Kidney (tissue), 14 donors: Measurements from ENCODE around the gene PTPRM. TPM values are rescaled to one million over a fixed set of nuclear protein-coding genes. Genes with fewer than 3 reads are reported as not detected.
A peak's percentile ranks its signal among the peaks of the same experiment; 100 is the strongest.

Experiments
- DNase-seq, 5 donors: peaks; one replicate each; pipeline ENCODE4 v3.0.0-alpha.2; 2013 to 2020
- FAIRE-seq: peaks from 2 replicates; lab custom pipeline; 2012; peaks lifted over from hg19 to GRCh38; lab: Jason Lieb, UNC
- H3K27ac ChIP-seq, 2 donors: one replicate each; pipeline ENCODE4 v1.7.0; 2013; ENCODE audit warnings: low read depth in 2 of 2, low read length in 2 of 2, inconsistent platforms in 1 of 2
- H3K27me3 ChIP-seq: one replicate; pipeline ENCODE4 v1.7.1; 2013; ENCODE audit warnings: low read length, inconsistent platforms; ENCODE audit not compliant: control insufficient read depth, insufficient read depth
- H3K36me3 ChIP-seq, 3 donors: one replicate each; pipeline versions ENCODE4 v1.7.0 to v1.7.1; 2013; ENCODE audit warnings: low read length in 3 of 3, control low read depth in 1 of 3, inconsistent platforms in 1 of 3; ENCODE audit not compliant: insufficient read depth in 3 of 3, control insufficient read depth in 2 of 3
- H3K4me1 ChIP-seq, 3 donors: one replicate each; pipeline versions ENCODE4 v1.7.0 to v1.7.1; 2013; ENCODE audit warnings: low read length in 3 of 3, inconsistent platforms in 1 of 3, low read depth in 1 of 3; ENCODE audit not compliant: control insufficient read depth in 2 of 3, insufficient read depth in 2 of 3
- H3K4me3 ChIP-seq, 3 donors: one replicate each; pipeline versions ENCODE4 v1.7.0 to v1.8.1; 2013; ENCODE audit warnings: low read length in 3 of 3, control low read depth in 1 of 3, inconsistent platforms in 1 of 3
- H3K9ac ChIP-seq, 3 donors: one replicate each; pipeline versions ENCODE4 v1.7.0 to v1.7.1; 2013; ENCODE audit warnings: low read length in 3 of 3, control low read depth in 1 of 3, inconsistent platforms in 1 of 3
- H3K9me3 ChIP-seq, 3 donors: one replicate each; pipeline versions ENCODE4 v1.7.0 to v1.7.1; 2013; ENCODE audit warnings: low read length in 3 of 3, control low read depth in 1 of 3, inconsistent platforms in 1 of 3; ENCODE audit not compliant: control insufficient read depth in 2 of 3, insufficient read depth in 1 of 3
- CTCF ChIP-seq: IDR thresholded peaks from 3 replicates; pipeline ENCODE4 v1.5.1; 2012; ENCODE audit warnings: mild to moderate bottlenecking, moderate library complexity, borderline replicate concordance; ENCODE audit not compliant: insufficient read depth; ENCODE audit errors: extremely low read depth
- intact Hi-C: fragments of 100-400 bp; cut with DNase I; formaldehyde crosslinking; loops from one replicate; pipeline ENCODE4 v1.11.1; 2022
- polyA plus RNA-seq: library from polyadenylated mRNA; stranded (reverse); fragments of 350-450 nt; fragmentation: Illumina TruSeq; extraction: RNeasy Lipid Tissue Mini Kit (QIAGEN cat#74804); gene quantifications from one replicate; pipeline ENCODE4 v1.2.3, GENCODE V29; 2014; ENCODE audit warnings: low read depth, low replicate concordance; ENCODE audit not compliant: insufficient read depth
- total RNA-seq: library from RNA; stranded (reverse); fragmentation: NEBNext Ultra II Directional; extraction: Animal tissue kit (Norgen Biotek cat#: 25700); gene quantifications from one replicate; pipeline ENCODE4 v1.2.1, GENCODE V29; 2021
- donor health status: control.
- donor health status: control.
- donor health status: control.
- donor health status: control.
- donor health status: control.
- donor health status: DM: yes; HTN: yes; CAD: no.
- donor health status: Normal renal cell carcinoma (clear cell type).

PTPRM gene
- total and polyA plus RNA-seq, 2 donors from 2014 or later, result 52.4 to 98.9 TPM

DNA sequence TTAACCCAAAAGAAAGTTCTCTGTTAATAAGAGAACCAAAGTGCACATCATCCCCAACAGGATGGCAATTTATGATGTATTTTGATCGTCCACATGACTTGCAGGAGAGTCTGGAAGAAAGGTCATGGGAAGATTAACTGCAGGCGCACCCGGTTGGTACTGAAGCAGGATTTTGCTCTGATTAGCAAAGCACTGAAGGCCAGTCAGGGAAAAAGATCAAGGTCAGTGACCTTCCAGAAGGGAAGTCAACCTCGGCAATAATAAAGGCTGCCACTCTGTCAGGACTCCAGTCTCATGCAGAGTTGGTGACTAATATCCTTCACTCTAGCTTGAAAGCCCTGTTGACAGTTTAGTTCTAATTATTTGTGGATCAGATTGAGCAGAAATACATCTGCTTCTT, 609.4 kb downstream of the PTPRM start:
- DNase-seq (peak in 1 of 5 donors; percentile 25), FAIRE-seq (no peak)
- no peak overlapping the region for H3K4me3 ChIP-seq
- H3K27ac ChIP-seq, result no peak overlapping the region
- TF ChIP-seq CTCF, result no peak
- H3K9ac ChIP-seq, result no peak overlapping the region
- H3K27me3 ChIP-seq, result no peaks in the 10 kb centered on the region
- H3K36me3 ChIP-seq, result no peaks in the 10 kb centered on the region
- no peaks in the 10 kb centered on the region for H3K9me3 ChIP-seq
- intact Hi-C loops, result no loop called here
- peaks cover 5 to 17% (median 9%) of the 10 kb centered on the region in 3 donors for H3K4me1 ChIP-seq

- intact Hi-C loops, result no loop called here
- Histone ChIP-seq H3K36me3 (no peaks in the 10 kb centered on the region), H3K27me3 (no peaks in the 10 kb centered on the region), H3K9ac (no peak overlapping the region), H3K4me1 (peaks cover 5 to 17% (median 9%) of the 10 kb centered on the region in 3 donors), H3K9me3 (no peaks in the 10 kb centered on the region), H3K4me3 (no peak overlapping the region), H3K27ac (no peak overlapping the region)
- DNase-seq (peak in 4 of 5 donors; percentile 17 to 70 (median 48)), FAIRE-seq (no peak)
- no peak for TF ChIP-seq CTCF
These were observed 610.4 kb downstream of the PTPRM start for GRCh38 chr18:8177330-8178016.

DNA sequence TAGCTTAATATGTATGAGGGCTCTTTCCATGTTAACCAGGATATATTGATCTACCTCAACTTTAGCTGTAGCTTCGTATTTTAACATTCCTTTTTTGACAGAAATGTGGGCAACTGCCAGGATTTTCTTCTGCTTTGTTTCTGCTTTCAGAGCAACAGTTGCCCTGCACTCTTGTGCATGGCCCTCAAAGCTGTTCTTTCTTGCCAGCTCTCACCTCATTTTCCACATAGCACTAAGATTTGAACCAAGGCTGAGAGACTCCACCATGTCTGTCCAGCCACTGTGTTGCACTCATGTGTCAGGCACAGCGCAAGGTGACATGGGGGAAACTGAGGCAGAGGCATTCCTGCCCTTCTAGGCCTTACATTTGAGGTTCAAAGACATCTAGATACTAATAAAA, 619.3 kb downstream of the PTPRM start:
- TF ChIP-seq CTCF, result no peak
- H3K9ac ChIP-seq, result no peak overlapping the region
- H3K27me3 ChIP-seq, result no peaks in the 10 kb centered on the region
- H3K9me3 ChIP-seq, result no peaks in the 10 kb centered on the region
- no peaks in the 10 kb centered on the region for H3K4me1 ChIP-seq
- H3K36me3 ChIP-seq, result no peaks in the 10 kb centered on the region
- DNase-seq (no peak), FAIRE-seq (no peak)
- H3K27ac ChIP-seq, result no peak overlapping the region
- intact Hi-C loops, result no loop called here
- no peak overlapping the region for H3K4me3 ChIP-seq
